Spleen (tissue), 11 donors: ENCODE measurements around the gene WASF2. TPM values are rescaled to one million over a fixed set of nuclear protein-coding genes. Genes with fewer than 3 reads are reported as not detected.
A peak's percentile ranks its signal among the peaks of the same experiment; 100 is the strongest.

Experiments used
- DNase-seq: peaks from one replicate; pipeline ENCODE4 v3.0.0-alpha.2; 2020
- H3K27ac ChIP-seq, 8 donors: fragments of 200-600 bp; sonication (generic) in 7 of 8; 1 replicate in 4 of 8; 2 replicates in 4 of 8; pipeline versions ENCODE4 v1.5.0 to v1.8.0; 2016 to 2021; ENCODE audit warnings: inconsistent platforms in 4 of 8, mild to moderate bottlenecking in 4 of 8, moderate library complexity in 1 of 8
- H3K27me3 ChIP-seq, 7 donors: fragments of 200-600 bp; sonication (generic) in 6 of 7; replicated peaks in 1 of 7; 1 replicate in 4 of 7; 2 replicates in 3 of 7; pipeline versions ENCODE4 v1.5.0 to v1.8.0; 2016 to 2021; ENCODE audit warnings: inconsistent platforms in 3 of 7, mild to moderate bottlenecking in 1 of 7
- H3K36me3 ChIP-seq, 6 donors: fragments of 200-600 bp; sonication (generic) in 5 of 6; 1 replicate in 4 of 6; 2 replicates in 2 of 6; pipeline versions ENCODE4 v1.5.0 to v1.8.0; 2016 to 2021; ENCODE audit warnings: inconsistent platforms in 2 of 6
- H3K4me1 ChIP-seq, 6 donors: fragments of 200-600 bp; sonication (generic) in 5 of 6; 1 replicate in 3 of 6; 2 replicates in 3 of 6; pipeline versions ENCODE4 v1.5.0 to v1.8.0; 2016 to 2021; ENCODE audit warnings: inconsistent platforms in 3 of 6
- H3K4me3 ChIP-seq, 8 donors: fragments of 200-600 bp; sonication (generic) in 7 of 8; 1 replicate in 4 of 8; 2 replicates in 4 of 8; pipeline versions ENCODE4 v1.5.0 to v1.8.0; 2016 to 2021; ENCODE audit warnings: inconsistent platforms in 4 of 8, mild to moderate bottlenecking in 4 of 8, moderate library complexity in 2 of 8
- H3K9me3 ChIP-seq, 8 donors: fragments of 200-600 bp; sonication (generic) in 7 of 8; 1 replicate in 4 of 8; 2 replicates in 4 of 8; pipeline versions ENCODE4 v1.5.0 to v1.8.0; 2016 to 2021; ENCODE audit warnings: inconsistent platforms in 4 of 8
- CTCF ChIP-seq, 11 experiments: fragments of 200-600 bp in 7 of 11; fragments of 450-650 bp in 4 of 11; sonication (generic) in 4 of 11; IDR thresholded peaks in 8 of 11; conservative IDR thresholded peaks in 3 of 11; 1 replicate in 7 of 11; 2 replicates in 4 of 11; pipeline versions ENCODE4 v1.4.0 to v1.8.0; 2016 to 2021; ENCODE audit warnings: antibody characterized with exemption in 11 of 11, inconsistent platforms in 4 of 11, mild to moderate bottlenecking in 1 of 11
- POLR2A ChIP-seq, 3 donors: fragments of 450-650 bp; IDR thresholded peaks; one replicate each; pipeline ENCODE4 v1.5.1; 2017; ENCODE audit warnings: antibody characterized with exemption in 3 of 3, mild to moderate bottlenecking in 1 of 3
- POLR2AphosphoS5 ChIP-seq, 3 donors: sonication (generic); formaldehyde crosslinking; IDR thresholded peaks; one replicate each; pipeline ENCODE4 v1.5.1; 2017; ENCODE audit warnings: antibody characterized with exemption in 3 of 3
- WGBS, 5 donors: extraction: QIAGEN DNeasy Blood & Tissue Kit in 3 of 5; methylation state at CpG; one replicate each; pipeline versions ENCODE4 v1.1.5 to v1.1.7; 2013 to 2018; 5-methylcytosine and 5-hydroxymethylcytosine counted together
- intact Hi-C: fragments of 100-400 bp; cut with DNase I; formaldehyde crosslinking; loops from one replicate; pipeline ENCODE4 v1.15.0; 2023; ENCODE audit warnings: low total_unique reads
- polyA plus RNA-seq, 3 donors: library from polyadenylated mRNA; stranded (reverse); fragments of 200-250 nt; gene quantifications; one replicate each; pipeline ENCODE4 v1.2.1, GENCODE V29; 2013
- total RNA-seq, 7 donors: library from RNA; depleted of rRNA in 3 of 7; stranded (reverse); fragments of >200 nt in 3 of 7; fragmentation: NEBNext Ultra II Directional in 4 of 7; extraction: Animal tissue kit (Norgen Biotek cat#: 25700) in 4 of 7; gene quantifications; one replicate each; pipeline versions ENCODE4 v1.1.0 to v1.2.1, GENCODE V29; 2016 to 2021
- donor health status: healthy with polysubstance abuse.
- donor health status: DM: no; HTN: no; CAD: no; lungs with moderate emphysema.
- donor health status: DM: no; HTN: no; CAD: no.
- donor health status: Bipolar disorder and iron deficiency.
- donor health status: healthy.
- donor health status: DM: no; HTN: no; CAD: no.
- donor health status: DM: yes; HTN: yes; CAD: no.

The WASF2 gene
- total and polyA plus RNA-seq, 10 donors = 17.2 to 196 (median 95.6) TPM

DNA sequence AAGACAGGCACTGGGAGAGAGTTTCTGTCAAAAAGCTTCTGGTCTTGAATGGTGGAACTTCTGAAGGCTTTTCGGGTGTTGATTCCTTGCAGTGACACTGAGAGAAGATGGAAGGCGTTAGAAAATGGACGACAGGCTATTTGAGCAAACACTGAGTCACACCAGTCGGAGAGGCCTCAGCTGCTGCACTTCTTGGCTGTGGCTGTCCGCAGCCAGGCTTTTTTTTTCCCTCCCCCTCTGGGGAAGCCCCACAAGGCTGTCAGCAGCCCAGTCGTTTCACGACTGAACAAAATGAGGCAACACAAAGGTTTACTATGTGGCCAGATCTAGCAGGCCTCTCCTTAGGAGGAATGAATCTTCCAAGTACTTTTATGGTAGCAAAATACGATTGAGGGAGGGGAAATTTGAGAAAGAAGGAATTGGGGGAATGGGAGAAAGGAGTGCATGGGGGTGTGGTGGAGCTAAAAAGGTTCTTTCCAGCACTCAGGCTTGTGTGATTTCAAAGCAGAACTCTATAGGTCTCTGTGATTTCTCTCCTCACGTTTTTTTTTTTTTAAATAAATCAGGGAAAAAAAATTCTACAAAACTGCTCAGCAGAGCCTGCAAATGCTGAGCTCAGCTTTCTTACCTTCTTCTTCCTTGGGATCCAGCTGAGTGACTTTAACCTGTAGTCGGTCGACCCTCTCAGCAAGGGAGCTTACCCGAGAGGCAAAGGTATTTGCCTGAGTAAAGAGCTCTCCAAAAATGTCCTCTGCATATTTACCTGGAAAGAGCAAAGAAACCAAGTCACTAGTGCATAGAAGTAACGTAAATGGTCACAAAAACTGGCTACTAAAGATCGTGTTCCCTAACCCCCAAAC is 71.4 kb downstream of the WASF2 start:
- Histone ChIP-seq H3K27ac (peak overlapping the region in 7 of 8 donors; percentile 29 to 75 (median 54)), H3K9me3 (no peaks in the 10 kb centered on the region), H3K4me1 (peaks cover 25 to 79% (median 66%) of the 10 kb centered on the region in 6 donors), H3K36me3 (peaks cover 5 to 76% (median 52%) of the 10 kb centered on the region in 6 donors), H3K4me3 (no peak overlapping the region), H3K27me3 (no peaks in the 10 kb centered on the region)
- DNase-seq = no peak
- peak in 2 of 3 donors; percentile 41 to 51 for TF ChIP-seq POLR2AphosphoS5 (IDR thresholded peaks at IDR 0.05)
- no peak for TF ChIP-seq POLR2A (IDR thresholded peaks at IDR 0.05)
- TF ChIP-seq CTCF (IDR thresholded peaks at IDR 0.05 in 8 of 11, conservative IDR thresholded peaks at IDR 0.05 in 3 of 11) = no peak
- intact Hi-C loops = loop anchor here (5.0 kb wide), 1 partner anchor 189 kb away; no protein-coding TSS in a partner anchor
- WGBS, 5 donors = 50 to 72% (median 62%) methylated on average over 14 of the region's 14 CpGs

- intact Hi-C loops = loop anchor here (5.0 kb wide), 1 partner anchor 190 kb away; no protein-coding TSS in a partner anchor
- peak overlapping the region in 7 of 8 donors; percentile 29 to 75 (median 54) for H3K27ac ChIP-seq
- no peak for TF ChIP-seq POLR2AphosphoS5 (IDR thresholded peaks at IDR 0.05)
- TF ChIP-seq CTCF (IDR thresholded peaks at IDR 0.05 in 8 of 11, conservative IDR thresholded peaks at IDR 0.05 in 3 of 11) = no peak
- no peak for TF ChIP-seq POLR2A (IDR thresholded peaks at IDR 0.05)
- H3K27me3 ChIP-seq = no peaks in the 10 kb centered on the region
- peaks cover 25 to 71% (median 61%) of the 10 kb centered on the region in 6 donors for H3K4me1 ChIP-seq
- 89 to 94% (median 92%) methylated on average over 3 of the region's 3 CpGs for WGBS, 5 donors
- DNase-seq = no peak
- H3K9me3 ChIP-seq = no peaks in the 10 kb centered on the region
- no peak overlapping the region for H3K4me3 ChIP-seq
- peaks cover 5 to 82% (median 61%) of the 10 kb centered on the region in 6 donors for H3K36me3 ChIP-seq
Observed at GRCh38 chr1:27417713-27418112, 72.3 kb downstream of the WASF2 start.

DNA sequence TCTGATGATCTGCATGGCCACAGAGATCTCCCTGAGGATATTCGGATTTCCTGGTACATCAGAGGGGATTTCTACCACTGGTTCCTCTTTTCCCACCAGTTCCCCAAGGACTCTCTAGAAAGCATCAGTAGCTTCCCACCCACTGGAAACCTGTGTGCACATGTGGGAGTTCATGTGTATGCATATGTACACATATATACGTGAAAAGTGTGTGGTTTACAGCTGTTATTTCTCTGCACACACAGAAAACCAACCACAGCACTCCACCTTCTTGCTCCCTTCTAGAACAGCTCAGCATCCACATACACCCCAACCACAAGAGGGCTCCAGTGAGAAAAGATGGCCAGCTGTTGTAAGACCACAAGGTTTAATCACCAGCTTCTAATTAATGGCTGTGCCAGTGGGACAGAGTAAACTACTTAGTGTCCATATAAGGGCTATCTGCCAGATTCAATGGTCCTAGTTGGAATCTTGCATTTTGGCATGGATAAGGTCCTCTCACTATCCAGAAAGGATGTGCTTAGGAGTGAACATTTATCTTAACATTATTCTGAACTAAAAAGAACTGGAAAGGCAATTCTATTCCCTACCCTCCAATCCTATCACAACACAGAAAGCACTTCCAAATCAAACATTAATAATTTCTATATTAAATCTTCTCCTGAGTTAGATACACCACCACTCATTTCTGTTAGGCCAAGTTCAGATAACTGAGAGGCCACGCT is 73.4 kb downstream of the WASF2 start:
- intact Hi-C loops = loop anchor here (5.0 kb wide), 1 partner anchor 191 kb away; no protein-coding TSS in a partner anchor
- WGBS, 5 donors = 40 to 56% (median 53%) methylated on average over 3 of the region's 3 CpGs
- peaks cover 21 to 59% (median 50%) of the 10 kb centered on the region in 6 donors for H3K4me1 ChIP-seq
- peak overlapping the region in 7 of 8 donors; percentile 3 to 75 (median 54) for H3K27ac ChIP-seq
- H3K9me3 ChIP-seq = no peaks in the 10 kb centered on the region
- TF ChIP-seq CTCF (IDR thresholded peaks at IDR 0.05 in 8 of 11, conservative IDR thresholded peaks at IDR 0.05 in 3 of 11) = peak; percentile 28 to 79 (median 70)
- no peak for TF ChIP-seq POLR2A (IDR thresholded peaks at IDR 0.05)
- peak in 1 of 3 donors; percentile 64 for TF ChIP-seq POLR2AphosphoS5 (IDR thresholded peaks at IDR 0.05)
- H3K27me3 ChIP-seq = no peaks in the 10 kb centered on the region
- H3K36me3 ChIP-seq = peaks cover 5 to 86% (median 72%) of the 10 kb centered on the region in 6 donors
- no peak for DNase-seq
- H3K4me3 ChIP-seq = no peak overlapping the region
